Tibial nerve (tissue), 3 donors: ENCODE measurements around the gene PDRG1.

Source experiments
- CTCF ChIP-seq, 5 experiments: fragments of 200-600 bp in 3 of 5; fragments of 450-650 bp in 2 of 5; sonication (generic) in 3 of 5; IDR thresholded peaks; one replicate each; pipeline ENCODE4 v1.5.1; 2016 to 2019; ENCODE audit warnings: antibody characterized with exemption in 5 of 5, mild to moderate bottlenecking in 3 of 5, moderate library complexity in 2 of 5
- POLR2A ChIP-seq, 2 donors: fragments of 450-650 bp; IDR thresholded peaks; one replicate each; pipeline ENCODE4 v1.6.1; 2017; ENCODE audit warnings: antibody characterized with exemption in 2 of 2, mild to moderate bottlenecking in 2 of 2, moderate library complexity in 2 of 2

- TF ChIP-seq CTCF (IDR thresholded peaks at IDR 0.05) (no peak), POLR2A (IDR thresholded peaks at IDR 0.05) (no peak)
Measured at GRCh38 chr20:31934968-31935764, 16.7 kb downstream of the PDRG1 start.
